ENCODE data around the gene PTRHD1.
"Not testable (repeated sequence)": the region's sequence is repeated elsewhere in the genome, so short reads cannot be mapped to it uniquely, and the experiment has no call there.

The PTRHD1 gene

GRCh38 chr2:24792874-24793760, at the start of gene PTRHD1, which contains the start of gene CENPO:
PTRHD1 (minus strand) TSS chr2:24793391; CDS start chr2:24793377, 14 bp downstream.
CENPO (plus strand) TSS chr2:24793425; CDS start chr2:24793920, 495 bp downstream.
- DNase-seq, result peak; percentile 95 to 96

GRCh38 chr2:24842081-24843050, 49.2 kb upstream of the PTRHD1 start:
- DNase-seq, result no peak

GRCh38 chr2:24840962-24841945, 48.1 kb upstream of the PTRHD1 start:
- DNase-seq, result no peak

- DNase-seq, result no peak
Measured at GRCh38 chr2:24840164-24840869, 47.1 kb upstream of the PTRHD1 start.

- DNase-seq, result no peak
Measured at GRCh38 chr2:24839729-24840128, 46.5 kb upstream of the PTRHD1 start.

- DNase-seq, result no peak
Measured at GRCh38 chr2:24838541-24838940, 45.4 kb upstream of the PTRHD1 start.

- DNase-seq, result no peak
Measured at GRCh38 chr2:24837996-24838513, 44.9 kb upstream of the PTRHD1 start.

GRCh38 chr2:24836706-24837105, 43.5 kb upstream of the PTRHD1 start:
- DNase-seq, result no peak

- DNase-seq, result no peak
Measured at GRCh38 chr2:24836206-24836605, 43.0 kb upstream of the PTRHD1 start.

GRCh38 chr2:24835411-24835810, 42.2 kb upstream of the PTRHD1 start:
- not testable (repeated sequence) for DNase-seq

- no peak for DNase-seq
Measured at GRCh38 chr2:24834733-24835395, 41.7 kb upstream of the PTRHD1 start.

- DNase-seq, result no peak
Measured at GRCh38 chr2:24833821-24834732, 40.9 kb upstream of the PTRHD1 start.

- no peak for DNase-seq
Measured at GRCh38 chr2:24832931-24833701, 39.9 kb upstream of the PTRHD1 start.

- DNase-seq, result no peak
Measured at GRCh38 chr2:24832521-24832920, 39.3 kb upstream of the PTRHD1 start.

GRCh38 chr2:24832073-24832461, 38.9 kb upstream of the PTRHD1 start:
- no peak for DNase-seq

GRCh38 chr2:24831221-24832072, 38.3 kb upstream of the PTRHD1 start:
- DNase-seq, result no peak

GRCh38 chr2:24830786-24831185, 37.6 kb upstream of the PTRHD1 start:
- no peak for DNase-seq

- no peak for DNase-seq
Measured at GRCh38 chr2:24830351-24830750, 37.2 kb upstream of the PTRHD1 start.
